LNCaP clone FGC (cell line): Measurements from ENCODE around the gene SEMA4D.

Experiments
- DNase-seq: peaks from one replicate; pipeline ENCODE4 v3.0.0-alpha.2; 2011; ENCODE audit warnings: low read depth
- H3K4me3 ChIP-seq: 2 replicates; pipeline ENCODE4 v1.5.1; 2011; ENCODE audit warnings: mild to moderate bottlenecking, low read depth, low read length, control low read depth
- TF ChIP-seq, protein P1 (sequence below): IDR thresholded peaks from 2 replicates; pipeline ENCODE4 v1.5.1; 2012; ENCODE audit warnings: mild to moderate bottlenecking; ENCODE audit not compliant: control insufficient read depth, insufficient read depth; ENCODE audit errors: extremely low read depth

The SEMA4D gene

DNA sequence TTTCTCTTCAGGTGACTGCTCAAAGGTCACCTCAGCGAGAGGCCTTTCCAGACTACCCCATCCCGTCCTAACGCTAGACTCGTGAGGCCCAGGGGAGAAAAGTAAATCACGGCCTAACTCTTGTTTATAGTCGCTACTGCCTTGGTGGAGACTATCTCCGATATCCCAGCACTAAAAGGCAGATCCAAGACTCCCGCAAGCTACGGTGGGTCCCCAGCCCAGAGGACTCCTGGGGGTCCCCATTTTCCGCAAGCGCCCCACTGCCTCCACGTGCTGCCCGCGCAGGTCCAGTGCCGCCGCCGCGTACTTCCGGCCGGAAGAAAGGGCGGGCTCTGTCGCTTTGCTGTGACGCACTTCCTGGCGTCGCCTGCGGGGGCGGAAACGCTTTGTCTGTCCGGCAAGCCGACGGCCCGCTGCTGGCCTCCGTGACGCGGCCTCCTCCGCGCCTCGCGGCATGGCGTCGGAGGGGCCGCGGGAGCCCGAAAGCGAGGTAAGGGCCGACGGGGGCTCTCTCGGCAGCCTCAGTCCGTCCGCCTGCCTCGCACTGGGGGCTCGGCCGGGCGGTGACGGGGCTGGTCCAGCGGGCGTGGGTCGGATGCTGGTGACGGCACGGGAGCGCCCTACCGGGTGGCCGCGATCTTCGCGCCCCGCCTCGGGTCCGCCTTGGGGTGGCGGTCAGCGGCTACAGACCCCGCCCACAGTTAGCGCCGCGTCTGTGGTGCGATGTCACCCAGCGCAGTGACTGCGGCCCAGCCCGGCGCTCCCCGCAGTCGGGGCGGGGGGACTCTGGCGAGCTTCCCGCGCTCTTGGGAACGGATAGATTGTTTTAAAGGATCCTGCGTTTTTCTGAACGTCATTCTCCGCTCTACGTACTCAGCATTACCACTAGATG, 179.5 kb downstream of the SEMA4D start, which contains the start of gene SECISBP2:
TSS of gene SECISBP2 (plus strand) at position 378 of the 892 bp plus-strand sequence. CDS start at position 455, 77 bp downstream.
- TF ChIP-seq, protein P1, sequence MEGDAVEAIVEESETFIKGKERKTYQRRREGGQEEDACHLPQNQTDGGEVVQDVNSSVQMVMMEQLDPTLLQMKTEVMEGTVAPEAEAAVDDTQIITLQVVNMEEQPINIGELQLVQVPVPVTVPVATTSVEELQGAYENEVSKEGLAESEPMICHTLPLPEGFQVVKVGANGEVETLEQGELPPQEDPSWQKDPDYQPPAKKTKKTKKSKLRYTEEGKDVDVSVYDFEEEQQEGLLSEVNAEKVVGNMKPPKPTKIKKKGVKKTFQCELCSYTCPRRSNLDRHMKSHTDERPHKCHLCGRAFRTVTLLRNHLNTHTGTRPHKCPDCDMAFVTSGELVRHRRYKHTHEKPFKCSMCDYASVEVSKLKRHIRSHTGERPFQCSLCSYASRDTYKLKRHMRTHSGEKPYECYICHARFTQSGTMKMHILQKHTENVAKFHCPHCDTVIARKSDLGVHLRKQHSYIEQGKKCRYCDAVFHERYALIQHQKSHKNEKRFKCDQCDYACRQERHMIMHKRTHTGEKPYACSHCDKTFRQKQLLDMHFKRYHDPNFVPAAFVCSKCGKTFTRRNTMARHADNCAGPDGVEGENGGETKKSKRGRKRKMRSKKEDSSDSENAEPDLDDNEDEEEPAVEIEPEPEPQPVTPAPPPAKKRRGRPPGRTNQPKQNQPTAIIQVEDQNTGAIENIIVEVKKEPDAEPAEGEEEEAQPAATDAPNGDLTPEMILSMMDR: peak; percentile 74
- H3K4me3 ChIP-seq: peak within 1 kb of the TSS; percentile 69

DNA sequence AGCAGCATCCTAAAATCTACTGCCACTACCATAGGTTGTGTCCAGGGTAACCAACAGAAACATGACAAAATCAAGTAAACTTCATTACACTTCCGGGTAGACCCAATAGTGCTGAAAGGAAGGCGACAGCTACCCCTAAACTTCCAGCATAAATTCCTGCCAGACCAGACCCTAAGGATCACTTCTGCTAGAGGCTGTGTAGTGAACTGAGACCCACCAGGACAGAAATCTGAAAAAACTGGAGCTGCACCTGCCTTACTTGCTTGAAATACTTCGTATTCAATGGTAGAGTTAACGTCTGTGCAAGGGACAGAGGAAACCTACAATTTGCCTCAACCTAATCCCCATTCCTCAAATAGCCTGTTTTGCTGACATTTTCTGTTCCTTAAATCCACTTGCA, 180.6 kb downstream of the SEMA4D start:
- TF ChIP-seq, protein P1: no peak
- H3K4me3 ChIP-seq: peak overlapping the region; percentile 69
- no peak for DNase-seq

More for the DNA sequence above, 179.5 kb downstream of the SEMA4D start, which contains the start of gene SECISBP2:
- peak; percentile 96 for DNase-seq

GRCh38 chr9:89315482-89315881, 182.4 kb downstream of the SEMA4D start:
- H3K4me3 ChIP-seq: no peak overlapping the region
- DNase-seq: no peak
- TF ChIP-seq, protein P1: no peak

- H3K4me3 ChIP-seq: no peak overlapping the region
- DNase-seq: no peak
- TF ChIP-seq, protein P1: no peak
Measured at GRCh38 chr9:89314955-89315354, 183.0 kb downstream of the SEMA4D start.

DNA sequence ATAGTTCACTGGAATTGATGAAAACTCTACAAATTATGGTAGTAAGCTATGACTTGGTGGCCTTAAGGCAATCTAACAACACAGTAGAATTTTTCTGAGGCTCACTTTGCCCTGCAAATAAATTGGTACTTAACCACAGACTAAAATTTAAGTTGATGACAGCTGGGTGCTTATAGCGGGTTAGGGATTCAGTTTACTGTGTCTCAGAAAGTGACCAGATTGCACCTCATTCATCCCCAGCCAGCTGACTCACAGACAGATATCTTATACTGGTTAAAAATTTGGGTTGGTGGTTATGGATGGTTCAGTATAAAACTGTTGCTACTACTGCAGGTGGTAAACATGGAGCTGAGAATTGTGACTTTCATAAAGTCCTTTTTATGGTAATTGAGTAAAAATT, 184.1 kb downstream of the SEMA4D start:
- DNase-seq: no peak
- TF ChIP-seq, protein P1: no peak
- peak overlapping the region; percentile 84 for H3K4me3 ChIP-seq

- peak; percentile 55 for DNase-seq
- peak overlapping the region; percentile 84 for H3K4me3 ChIP-seq
Measured at GRCh38 chr9:89312222-89312571, 185.7 kb downstream of the SEMA4D start.

More at GRCh38 chr9:89312222-89312571, 185.7 kb downstream of the SEMA4D start:
- TF ChIP-seq, protein P1: no peak
